ENCODE data around the gene LAMC1. TPM values are rescaled to one million over a fixed set of nuclear protein-coding genes. Genes with fewer than 3 reads are reported as not detected.
A peak's percentile ranks its signal among the peaks of the same experiment; 100 is the strongest.

Gene LAMC1
- polyA plus RNA-seq, 1 of the 3 experiments (the other 2 are of a cell fraction), result 101 TPM

DNA sequence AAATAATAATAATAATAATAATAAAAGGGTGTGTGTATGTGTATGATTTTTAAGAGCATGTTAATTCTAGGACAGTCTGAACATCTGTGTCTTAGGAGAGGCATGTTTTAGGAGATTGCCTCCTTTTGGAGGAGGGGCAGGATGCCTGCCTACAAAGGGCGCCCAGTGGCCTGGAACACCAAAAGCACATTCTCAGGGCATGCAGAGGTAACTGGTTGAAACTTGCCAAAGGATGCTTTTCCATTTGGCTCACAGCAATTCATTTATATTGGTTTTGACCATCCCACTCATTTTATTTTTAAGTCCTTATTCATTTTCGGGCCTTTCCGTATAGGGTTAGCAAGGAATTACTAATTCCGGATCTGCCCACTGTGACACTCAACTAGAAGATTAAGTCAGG, 141.7 kb downstream of the LAMC1 start:
- no peak overlapping the region; the same call in 1 of the 2 replicates for H2AFZ ChIP-seq (ENCODE audit: low read depth)
- over 99% methylated on average over 4 of the region's 4 CpGs for WGBS (ENCODE audit: low lambda C conversion rate)
- no peak overlapping the region for H3K4me3 ChIP-seq (ENCODE audit: low read depth in 2 of 2, low read length in 1 of 2)
- no peaks in the 10 kb centered on the region for H3K27me3 ChIP-seq (ENCODE audit: insufficient read depth)
- DNase-seq, result no peak
- peaks cover 0 to 18% of the 10 kb centered on the region in 2 experiments for H3K4me1 ChIP-seq (ENCODE audit: control insufficient read depth in 1 of 2, insufficient read depth in 2 of 2, low read depth in 1 of 2, low read length in 1 of 2)
- peaks cover 21% of the 10 kb centered on the region for H3F3A ChIP-seq (replicated peaks; ENCODE audit: insufficient read depth)
- H3K4me2 ChIP-seq, result no peak overlapping the region
- H3K9me3 ChIP-seq, result no peaks in the 10 kb centered on the region
- no peaks in the 10 kb centered on the region for H3K9me2 ChIP-seq
- no peaks in the 10 kb centered on the region for H3K79me2 ChIP-seq (ENCODE audit: insufficient read depth)
- H3K36me3 ChIP-seq (replicated peaks in 1 of 2; ENCODE audit: control insufficient read depth in 1 of 2, insufficient read depth in 2 of 2, low read length in 1 of 2), result no peaks in the 10 kb centered on the region
- no peak for TF ChIP-seq ELF1 (IDR thresholded peaks at IDR 0.05)
- TF ChIP-seq JUND (IDR thresholded peaks at IDR 0.05), result no peak
- TF ChIP-seq SIN3A (IDR thresholded peaks at IDR 0.05; ENCODE audit: borderline replicate concordance, low read depth, low read length), result no peak
- no peak for TF ChIP-seq POLR2AphosphoS5 (IDR thresholded peaks at IDR 0.05; ENCODE audit: low read depth, low read length)
- TF ChIP-seq FOSL2 (IDR thresholded peaks at IDR 0.05; ENCODE audit: borderline replicate concordance, low read depth), result no peak
- no peak for TF ChIP-seq NFIC (IDR thresholded peaks at IDR 0.05; ENCODE audit: borderline replicate concordance)
- no peak for TF ChIP-seq YY1 (IDR thresholded peaks at IDR 0.05; ENCODE audit: low read depth)
- no peak for TF ChIP-seq TAF1 (IDR thresholded peaks at IDR 0.05; ENCODE audit: borderline replicate concordance, low read depth, low read length)
- TF ChIP-seq USF2 (IDR thresholded peaks at IDR 0.05; ENCODE audit: borderline replicate concordance, low read depth, low read length), result no peak
- TF ChIP-seq RXRA (IDR thresholded peaks at IDR 0.05; ENCODE audit: borderline replicate concordance, low read depth), result no peak
- TF ChIP-seq NRF1 (IDR thresholded peaks at IDR 0.05; ENCODE audit: low read depth, low read length), result no peak
- no peak for TF ChIP-seq EP300 (IDR thresholded peaks at IDR 0.05; ENCODE audit: borderline replicate concordance in 1 of 2, low read depth in 1 of 2, low read length in 1 of 2)
- no peak for TF ChIP-seq TEAD4 (IDR thresholded peaks at IDR 0.05; ENCODE audit: borderline replicate concordance, insufficient read depth)
- no peak for TF ChIP-seq MXI1 (IDR thresholded peaks at IDR 0.05; ENCODE audit: low read depth, low read length)
- H3K9ac ChIP-seq, result no peak overlapping the region
- H4K20me1 ChIP-seq (ENCODE audit: insufficient read depth), result no peaks in the 10 kb centered on the region
- H3K27ac ChIP-seq (ENCODE audit: low read depth in 2 of 2, low read length in 1 of 2), result peak overlapping the region in 1 of 2 experiments; percentile 78; a peak in 1 of 4 replicates
- ChIA-PET CTCF (no interaction called here), POLR2A (no interaction called here)

DNA sequence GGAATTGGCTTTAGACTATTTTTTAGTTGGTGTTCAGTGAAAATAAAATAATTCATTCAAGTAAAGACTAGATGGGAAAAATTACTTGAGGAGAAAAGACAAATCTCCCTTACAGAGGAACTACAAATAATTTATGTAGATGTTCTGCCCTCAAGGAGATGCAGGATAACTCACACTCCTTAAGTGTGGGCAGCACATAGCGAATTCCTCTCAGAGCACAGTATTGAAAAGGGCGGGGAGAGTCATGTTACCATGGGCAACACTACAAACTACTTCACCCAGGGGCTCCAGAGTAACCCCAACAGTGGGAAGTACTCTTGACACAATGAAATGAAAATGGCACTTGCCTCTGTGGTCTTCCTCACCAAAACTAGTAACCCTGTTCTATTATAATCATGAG, 142.2 kb downstream of the LAMC1 start:
- Histone ChIP-seq H3K9ac (no peak overlapping the region), H3K9me2 (no peaks in the 10 kb centered on the region), H3K9me3 (no peaks in the 10 kb centered on the region), H3K4me2 (no peak overlapping the region), H3K4me3 (ENCODE audit: low read depth in 2 of 2, low read length in 1 of 2) (no peak overlapping the region), H3K27me3 (ENCODE audit: insufficient read depth) (no peaks in the 10 kb centered on the region), H3K36me3 (replicated peaks in 1 of 2; ENCODE audit: control insufficient read depth in 1 of 2, insufficient read depth in 2 of 2, low read length in 1 of 2) (no peaks in the 10 kb centered on the region), H3K4me1 (ENCODE audit: control insufficient read depth in 1 of 2, insufficient read depth in 2 of 2, low read depth in 1 of 2, low read length in 1 of 2) (peaks cover 0 to 18% of the 10 kb centered on the region in 2 experiments), H3K27ac (ENCODE audit: low read depth in 2 of 2, low read length in 1 of 2) (no peak overlapping the region), H3F3A (replicated peaks; ENCODE audit: insufficient read depth) (peaks cover 21% of the 10 kb centered on the region), H2AFZ (ENCODE audit: low read depth) (no peak overlapping the region), H3K79me2 (ENCODE audit: insufficient read depth) (no peaks in the 10 kb centered on the region), H4K20me1 (ENCODE audit: insufficient read depth) (no peaks in the 10 kb centered on the region)
- POLR2A ChIA-PET, result no interaction called here
- WGBS (ENCODE audit: low lambda C conversion rate), result 93% methylated on average over 2 of the region's 2 CpGs
- CTCF ChIA-PET, result no interaction called here
- DNase-seq, result no peak
- no peak for TF ChIP-seq TEAD4 (IDR thresholded peaks at IDR 0.05; ENCODE audit: borderline replicate concordance, insufficient read depth)

Data from SK-N-SH (cell line).